Tibial nerve (tissue), 4 donors: ENCODE data around the gene FIBCD1. TPM values are rescaled to one million over a fixed set of nuclear protein-coding genes. Genes with fewer than 3 reads are reported as not detected.

ENCODE experiments used
- DNase-seq, 2 donors: peaks; one replicate each; pipeline ENCODE4 v3.0.0-alpha.2; 2019; ENCODE audit warnings: low spot score in 2 of 2
- H3K27ac ChIP-seq, 4 donors: fragments of 200-600 bp; sonication (generic) in 3 of 4; one replicate each; pipeline ENCODE4 v1.5.1; 2017 to 2019; ENCODE audit warnings: mild to moderate bottlenecking in 1 of 4
- H3K27me3 ChIP-seq, 2 donors: fragments of 200-600 bp; sonication (generic) in 1 of 2; one replicate each; pipeline versions ENCODE4 v1.5.1 to v1.6.0; 2017 to 2019
- H3K36me3 ChIP-seq, 3 donors: fragments of 200-600 bp; sonication (generic); one replicate each; pipeline ENCODE4 v1.5.1; 2018 to 2019
- H3K4me1 ChIP-seq, 4 donors: fragments of 200-600 bp; sonication (generic) in 3 of 4; one replicate each; pipeline ENCODE4 v1.5.1; 2017 to 2019
- H3K4me3 ChIP-seq, 4 donors: fragments of 200-600 bp; sonication (generic) in 3 of 4; one replicate each; pipeline ENCODE4 v1.5.1; 2017 to 2019; ENCODE audit warnings: mild to moderate bottlenecking in 1 of 4, moderate library complexity in 1 of 4
- H3K9me3 ChIP-seq, 4 donors: fragments of 200-600 bp; sonication (generic) in 3 of 4; one replicate each; pipeline ENCODE4 v1.5.1; 2017 to 2019
- CTCF ChIP-seq, 5 experiments: fragments of 200-600 bp in 3 of 5; fragments of 450-650 bp in 2 of 5; sonication (generic) in 3 of 5; IDR thresholded peaks; one replicate each; pipeline ENCODE4 v1.5.1; 2016 to 2019; ENCODE audit warnings: antibody characterized with exemption in 5 of 5, mild to moderate bottlenecking in 3 of 5, moderate library complexity in 2 of 5
- EP300 ChIP-seq, 2 donors: sonication (generic); formaldehyde crosslinking; IDR thresholded peaks; one replicate each; pipeline ENCODE4 v1.6.1; 2017; ENCODE audit warnings: antibody characterized with exemption in 2 of 2, mild to moderate bottlenecking in 1 of 2
- POLR2A ChIP-seq, 2 donors: fragments of 450-650 bp; IDR thresholded peaks; one replicate each; pipeline ENCODE4 v1.6.1; 2017; ENCODE audit warnings: antibody characterized with exemption in 2 of 2, mild to moderate bottlenecking in 2 of 2, moderate library complexity in 2 of 2
- WGBS, 2 donors: methylation state at CpG; one replicate each; pipeline ENCODE4 v1.1.5; 2018; 5-methylcytosine and 5-hydroxymethylcytosine counted together
- total RNA-seq, 4 donors: library from RNA; depleted of rRNA; stranded (reverse); fragments of >200 nt; gene quantifications; one replicate each; pipeline ENCODE4 v1.1.0, GENCODE V29; 2016

Gene FIBCD1
- total RNA-seq, 4 donors from 2014 or later, result not detected

- H3K36me3 ChIP-seq, result no peaks in the 10 kb centered on the region
- H3K9me3 ChIP-seq, result no peaks in the 10 kb centered on the region
- H3K27me3 ChIP-seq, result peaks cover 0 to 94% of the 10 kb centered on the region in 2 donors
- H3K4me3 ChIP-seq, result no peak overlapping the region
- DNase-seq, result no peak
- no peaks in the 10 kb centered on the region for H3K4me1 ChIP-seq
- no peak for TF ChIP-seq EP300 (IDR thresholded peaks at IDR 0.05)
- H3K27ac ChIP-seq, result no peak overlapping the region
- WGBS, 2 donors, result 56 to 65% methylated on average over 12 to 13 of the region's 14 CpGs
Observed at GRCh38 chr9:130920762-130921299, 18.2 kb downstream of the FIBCD1 start.

GRCh38 chr9:130920233-130920632 is 18.8 kb downstream of the FIBCD1 start:
- H3K4me3 ChIP-seq, result no peak overlapping the region
- 91 to 95% methylated on average over 8 of the region's 8 CpGs for WGBS, 2 donors
- no peak overlapping the region for H3K27ac ChIP-seq
- TF ChIP-seq CTCF (IDR thresholded peaks at IDR 0.05) (no peak), EP300 (IDR thresholded peaks at IDR 0.05) (no peak), POLR2A (IDR thresholded peaks at IDR 0.05) (no peak)
- H3K4me1 ChIP-seq, result no peaks in the 10 kb centered on the region
- H3K9me3 ChIP-seq, result no peaks in the 10 kb centered on the region
- peaks cover 0 to 88% of the 10 kb centered on the region in 2 donors for H3K27me3 ChIP-seq
- H3K36me3 ChIP-seq, result no peaks in the 10 kb centered on the region
- DNase-seq, result no peak

GRCh38 chr9:130919559-130920145 is 19.4 kb downstream of the FIBCD1 start:
- no peaks in the 10 kb centered on the region for H3K36me3 ChIP-seq
- TF ChIP-seq EP300 (IDR thresholded peaks at IDR 0.05) (no peak), POLR2A (IDR thresholded peaks at IDR 0.05) (no peak), CTCF (IDR thresholded peaks at IDR 0.05) (no peak)
- WGBS, 2 donors, result 66 to 73% methylated on average over 13 to 14 of the region's 14 CpGs

GRCh38 chr9:130918826-130919558 is 20.1 kb downstream of the FIBCD1 start:
- H3K4me1 ChIP-seq, result no peaks in the 10 kb centered on the region
- no peaks in the 10 kb centered on the region for H3K9me3 ChIP-seq
- TF ChIP-seq POLR2A (IDR thresholded peaks at IDR 0.05) (no peak), EP300 (IDR thresholded peaks at IDR 0.05) (no peak), CTCF (IDR thresholded peaks at IDR 0.05) (no peak)
- 77 to 82% methylated on average over 30 to 33 of the region's 33 CpGs for WGBS, 2 donors
- peaks cover 0 to 84% of the 10 kb centered on the region in 2 donors for H3K27me3 ChIP-seq
- no peak for DNase-seq
- no peaks in the 10 kb centered on the region for H3K36me3 ChIP-seq
- H3K27ac ChIP-seq, result no peak overlapping the region
- no peak overlapping the region for H3K4me3 ChIP-seq

More at GRCh38 chr9:130919559-130920145, 19.4 kb downstream of the FIBCD1 start:
- Histone ChIP-seq H3K27me3 (peaks cover 0 to 85% of the 10 kb centered on the region in 2 donors), H3K4me1 (no peaks in the 10 kb centered on the region), H3K27ac (no peak overlapping the region), H3K9me3 (no peaks in the 10 kb centered on the region), H3K4me3 (no peak overlapping the region)
- DNase-seq, result no peak

- H3K4me3 ChIP-seq, result no peak overlapping the region
- 58 to 68% methylated on average over 9 of the region's 9 CpGs for WGBS, 2 donors
- H3K4me1 ChIP-seq, result peaks cover 0 to 3% (median 0%) of the 10 kb centered on the region in 4 donors
- no peak for DNase-seq
- H3K27ac ChIP-seq, result no peak overlapping the region
- no peaks in the 10 kb centered on the region for H3K9me3 ChIP-seq
- no peaks in the 10 kb centered on the region for H3K36me3 ChIP-seq
- H3K27me3 ChIP-seq, result peaks cover 0 to 82% of the 10 kb centered on the region in 2 donors
- TF ChIP-seq CTCF (IDR thresholded peaks at IDR 0.05) (no peak), EP300 (IDR thresholded peaks at IDR 0.05) (no peak), POLR2A (IDR thresholded peaks at IDR 0.05) (no peak)
Observed at GRCh38 chr9:130918101-130918825, 20.8 kb downstream of the FIBCD1 start.
